ENCODE data around the gene RPTOR.
"Not testable (repeated sequence)": the region's sequence is repeated elsewhere in the genome, so short reads cannot be mapped to it uniquely, and the experiment has no call there.

Gene RPTOR

DNA sequence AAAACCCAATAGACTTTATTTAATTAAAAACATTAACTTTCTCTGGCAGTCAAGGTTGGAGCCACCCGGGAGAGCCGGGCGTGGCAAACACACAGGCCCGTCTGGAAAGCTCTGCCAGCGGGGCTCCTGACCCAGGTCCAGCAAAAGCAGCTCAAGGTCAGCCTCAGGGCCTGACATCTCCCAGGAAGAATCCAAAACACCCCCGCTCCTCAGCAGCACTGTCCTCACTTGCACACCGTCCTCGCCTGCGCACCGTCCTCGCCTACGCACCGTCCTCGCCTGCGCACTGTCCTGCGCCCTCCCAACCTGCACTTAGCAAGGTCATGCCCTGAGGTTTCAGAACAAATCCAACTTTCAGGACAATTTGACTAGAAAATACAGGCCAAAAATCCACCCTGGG is 31.4 kb upstream of the RPTOR start:
- no peak for DNase-seq

DNA sequence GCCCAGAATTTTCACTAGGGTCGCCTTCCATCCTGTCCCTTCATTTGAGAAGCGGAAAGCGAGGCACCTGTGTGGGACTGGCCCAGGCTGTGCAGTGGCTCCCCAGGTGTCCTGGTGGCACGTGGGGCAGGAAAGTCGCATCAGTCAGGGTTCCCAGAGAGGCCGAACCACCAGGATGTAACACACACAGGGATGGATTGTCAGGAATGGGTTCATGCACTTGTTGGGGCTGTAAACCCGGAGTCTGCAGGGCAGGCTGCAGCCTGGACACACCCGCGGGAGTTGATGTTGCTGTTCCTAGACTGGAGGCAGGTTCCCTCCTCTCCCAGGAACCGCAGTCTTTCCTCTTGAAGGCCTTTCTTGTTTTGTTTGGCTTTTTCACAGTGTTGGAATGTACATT is 30.7 kb upstream of the RPTOR start:
- no peak for DNase-seq

DNA sequence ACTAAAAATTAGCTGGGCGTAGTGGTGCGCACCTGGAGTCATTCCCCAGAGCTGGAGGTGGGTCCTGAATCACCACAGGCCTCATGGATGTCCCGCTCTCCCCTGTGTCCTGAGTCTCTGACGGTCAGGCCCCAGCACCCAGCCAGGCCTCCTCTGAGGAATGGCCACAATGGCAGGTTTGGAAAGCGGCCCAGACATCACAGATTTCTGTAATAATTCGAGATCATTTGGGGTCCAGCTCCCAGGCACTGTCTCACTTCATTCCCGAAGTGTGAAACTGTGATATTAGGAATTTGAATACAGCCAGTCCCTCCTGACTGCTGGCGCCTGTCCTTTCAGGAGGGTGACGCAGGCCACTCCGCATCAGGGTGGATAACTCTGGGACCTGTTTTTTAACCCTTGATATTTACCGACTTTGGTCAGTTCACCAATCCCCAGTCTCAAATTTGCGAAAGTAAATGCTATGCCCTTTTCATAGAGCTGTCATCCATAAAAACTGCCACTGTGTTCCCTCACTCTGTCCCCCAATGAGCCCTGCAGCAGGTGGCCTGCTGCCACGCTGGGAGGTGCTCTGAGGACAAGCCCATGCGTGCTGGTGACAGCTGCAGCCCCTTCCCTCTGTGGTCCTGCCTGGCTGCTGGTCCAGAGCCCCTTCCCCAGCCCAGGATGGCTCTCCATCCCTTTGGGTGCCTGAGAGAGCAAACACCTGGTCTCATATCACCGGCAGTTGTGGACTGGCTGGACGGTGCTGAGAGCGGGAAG is 28.3 kb upstream of the RPTOR start:
- DNase-seq: no peak

DNA sequence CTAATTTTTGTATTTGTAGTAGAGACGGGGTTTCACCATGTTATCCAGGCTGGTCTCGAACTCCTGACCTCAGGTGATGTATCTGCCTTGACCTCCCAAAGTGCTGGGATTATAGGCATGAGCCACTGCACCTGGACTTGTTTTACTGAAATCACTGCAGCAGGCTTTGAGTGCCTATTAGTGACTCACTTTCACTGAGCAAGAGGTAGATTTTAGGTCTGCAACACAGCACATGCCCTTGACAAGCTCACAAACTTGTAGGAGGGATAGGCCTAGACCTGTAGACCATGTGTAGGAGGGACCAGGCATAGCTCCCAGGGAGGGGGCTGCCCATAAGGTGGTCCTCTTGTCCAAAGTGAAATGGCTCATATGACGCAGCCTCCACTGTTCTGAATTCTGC is 27.0 kb upstream of the RPTOR start:
- DNase-seq: no peak

DNA sequence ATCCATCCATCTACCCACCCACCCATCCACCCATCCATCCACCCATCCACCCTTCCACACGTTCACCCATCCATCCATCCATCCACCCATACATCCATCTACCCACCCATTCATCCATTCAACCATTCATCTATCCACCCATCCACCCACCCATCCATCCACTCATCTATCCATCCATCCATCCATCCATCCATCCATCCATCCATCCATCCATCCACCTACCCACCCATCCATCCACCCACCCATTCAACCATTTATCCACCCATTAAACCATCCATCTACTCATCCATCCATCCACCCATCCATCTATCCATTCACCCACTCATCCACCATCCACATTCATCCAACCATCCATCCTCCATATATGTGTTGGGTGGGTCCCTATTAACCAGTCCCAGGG is 26.2 kb upstream of the RPTOR start:
- no peak for DNase-seq

DNA sequence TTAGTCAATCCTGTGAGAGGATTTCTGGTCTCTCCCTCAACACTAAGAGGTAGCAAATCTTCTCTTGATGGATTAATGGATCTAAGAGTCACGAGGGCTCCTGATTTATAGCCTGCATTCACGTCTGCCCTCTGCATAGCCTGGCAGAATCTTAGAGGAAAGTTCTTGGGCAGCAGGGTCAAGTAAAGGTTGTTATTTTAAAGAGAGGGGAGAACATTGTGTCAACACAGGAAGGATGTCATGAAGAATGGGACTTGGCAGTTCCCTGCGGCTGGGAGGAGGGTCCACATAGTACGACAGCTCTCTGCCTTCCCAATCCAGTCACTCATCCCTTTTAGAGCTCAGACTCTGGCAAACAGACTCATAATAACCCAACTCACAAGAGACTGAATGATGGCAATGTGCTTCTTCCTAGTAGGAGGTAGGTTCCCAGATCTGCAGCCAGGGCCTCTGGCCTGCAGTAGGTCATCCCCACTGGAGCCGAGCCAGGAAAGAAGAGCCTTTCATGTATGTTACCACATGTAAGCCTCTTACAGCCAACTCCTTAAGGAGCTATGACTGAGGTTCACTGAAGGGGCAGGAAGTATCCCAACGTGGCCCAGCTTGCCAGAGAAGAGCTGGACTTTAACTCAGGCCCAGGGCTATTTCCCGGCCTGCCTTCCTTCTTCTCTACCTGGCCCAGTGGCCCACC is 25.4 kb upstream of the RPTOR start:
- DNase-seq: no peak

DNA sequence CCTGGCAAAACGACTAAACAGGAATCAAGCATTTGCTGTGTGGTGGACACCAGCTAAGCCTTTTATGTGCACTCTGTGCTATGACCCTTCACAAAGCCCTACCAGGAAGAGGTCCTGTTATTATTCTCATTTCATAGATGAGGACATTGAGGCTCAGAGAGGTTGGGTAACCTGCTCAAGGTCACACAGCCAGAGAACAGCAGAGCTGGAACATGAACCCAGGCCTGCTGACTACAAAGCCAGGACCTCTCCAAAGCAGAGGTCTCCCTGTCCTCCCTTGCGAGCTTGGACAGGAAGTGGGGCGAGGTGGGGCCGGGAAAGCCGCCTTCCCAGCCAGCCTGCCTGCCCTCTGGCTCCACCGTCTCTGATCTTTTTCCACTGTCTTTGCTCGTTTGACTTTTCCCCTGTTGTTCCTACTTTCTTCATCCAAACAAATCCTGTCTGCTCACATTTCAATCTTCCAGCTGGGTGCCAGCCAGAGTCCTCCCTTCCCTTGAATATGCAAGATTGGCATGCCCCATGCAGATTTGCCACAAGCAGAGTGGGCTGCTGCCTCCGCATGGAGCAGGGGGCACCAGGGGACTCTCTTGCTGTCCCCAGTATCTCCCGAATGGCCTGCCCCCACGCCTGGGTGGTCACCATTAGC is 23.7 kb upstream of the RPTOR start:
- no peak for DNase-seq

DNA sequence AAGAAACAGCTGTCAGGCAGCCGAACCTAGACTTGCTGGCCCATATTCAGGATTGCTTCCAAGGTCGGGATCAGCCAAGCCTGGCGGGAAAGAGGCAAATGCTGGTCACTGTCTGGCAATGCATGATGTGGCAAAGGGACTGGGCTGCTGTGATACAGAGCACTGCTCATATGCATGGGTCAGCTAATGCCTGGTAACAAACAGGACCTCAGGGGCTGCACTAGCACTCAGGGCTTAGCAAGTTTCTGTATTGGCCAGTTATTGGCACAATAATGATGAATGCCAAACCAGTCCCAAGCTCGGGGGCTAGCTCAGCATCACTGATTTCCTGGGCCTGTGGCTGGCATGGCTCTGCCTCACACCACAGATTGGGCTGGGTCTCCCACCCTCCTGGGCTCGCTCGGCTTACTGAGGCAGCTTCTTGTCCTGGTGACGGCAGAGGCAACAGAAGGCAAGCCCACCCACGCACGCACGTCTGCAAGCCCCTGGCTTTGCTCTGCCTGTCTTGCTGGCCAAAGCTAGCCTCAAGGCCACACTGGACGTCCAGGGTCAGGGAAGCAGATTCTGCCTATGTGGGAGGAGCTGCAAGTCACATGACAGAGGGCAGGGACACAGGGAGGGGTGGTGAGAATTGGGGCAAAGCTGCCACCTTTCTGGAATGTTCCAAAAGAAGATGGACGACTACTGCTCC is 21.4 kb upstream of the RPTOR start:
- no peak for DNase-seq

DNA sequence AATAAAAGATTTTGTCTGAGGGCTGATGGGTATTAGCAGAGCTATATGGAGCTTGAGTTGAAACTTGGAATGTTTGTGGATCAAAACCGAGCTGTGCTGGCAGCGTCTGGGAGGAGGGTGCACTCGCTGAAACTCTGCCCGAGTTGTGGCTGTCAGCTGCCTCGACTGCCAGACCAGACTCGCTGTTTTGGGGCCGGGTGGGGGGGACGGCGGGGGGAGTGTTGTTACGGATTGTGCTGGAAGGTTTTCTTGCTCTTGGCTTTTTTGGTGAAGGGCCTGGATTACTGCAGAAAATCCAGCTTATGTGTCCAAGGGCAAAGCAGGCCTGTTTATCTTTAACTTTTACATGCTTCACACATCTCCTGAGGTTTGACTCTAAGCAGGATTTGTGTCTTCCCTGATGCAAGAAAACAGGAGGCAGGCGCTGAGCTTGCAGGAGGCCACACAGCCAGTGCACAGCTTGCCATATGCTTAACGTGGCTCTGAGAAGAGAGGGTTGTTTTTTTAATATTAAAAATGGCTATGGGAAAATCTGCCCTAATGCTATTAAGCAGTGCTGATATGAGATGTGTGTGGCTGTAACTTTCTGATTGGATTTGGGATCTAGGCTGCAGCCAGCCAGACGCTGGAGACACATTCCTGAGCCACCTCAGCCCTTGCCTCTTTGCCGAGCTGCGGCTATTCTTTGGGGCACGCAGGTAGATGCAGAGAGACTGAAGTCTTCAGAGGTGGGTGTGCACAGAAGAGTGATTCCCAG is 20.5 kb upstream of the RPTOR start:
- DNase-seq: no peak

DNA sequence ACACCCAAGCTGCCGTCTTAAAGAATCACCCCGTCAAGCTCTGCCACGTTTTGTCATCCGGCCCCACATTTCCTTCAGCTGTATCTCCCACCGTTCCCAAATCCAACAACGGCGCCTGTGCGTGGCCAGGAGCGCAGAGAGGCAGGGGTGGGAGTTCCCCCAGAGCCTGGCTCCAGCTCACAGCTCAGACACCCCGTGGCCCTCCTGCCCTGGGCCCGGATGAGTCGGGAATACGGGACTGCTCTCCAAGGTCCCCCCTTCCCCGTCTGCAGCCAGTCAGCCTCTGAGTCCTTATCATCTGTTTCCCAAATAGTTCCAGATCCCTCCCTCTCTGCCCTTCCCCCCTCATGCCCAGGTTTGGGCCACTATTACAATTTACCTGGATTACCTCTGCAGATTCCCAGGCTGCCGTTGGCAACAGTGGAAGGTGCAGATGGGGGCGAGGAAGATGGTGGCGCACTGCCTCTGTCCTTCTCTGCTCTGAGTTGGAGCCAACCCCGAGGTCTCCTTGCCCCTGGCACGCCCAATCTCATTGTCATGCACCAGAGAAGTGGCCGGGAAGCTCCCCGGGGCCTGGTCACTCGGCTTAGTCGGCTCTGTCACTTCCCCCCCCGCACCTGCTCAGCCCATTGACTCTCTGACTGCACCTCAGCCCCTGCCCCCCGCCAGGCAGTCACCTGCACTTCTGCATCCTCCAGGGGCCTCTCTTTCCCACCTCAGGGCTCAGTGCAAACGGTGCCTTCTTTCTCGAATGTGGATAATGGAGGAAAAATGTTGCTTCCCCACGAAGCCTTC is 18.3 kb upstream of the RPTOR start:
- no peak for DNase-seq

DNA sequence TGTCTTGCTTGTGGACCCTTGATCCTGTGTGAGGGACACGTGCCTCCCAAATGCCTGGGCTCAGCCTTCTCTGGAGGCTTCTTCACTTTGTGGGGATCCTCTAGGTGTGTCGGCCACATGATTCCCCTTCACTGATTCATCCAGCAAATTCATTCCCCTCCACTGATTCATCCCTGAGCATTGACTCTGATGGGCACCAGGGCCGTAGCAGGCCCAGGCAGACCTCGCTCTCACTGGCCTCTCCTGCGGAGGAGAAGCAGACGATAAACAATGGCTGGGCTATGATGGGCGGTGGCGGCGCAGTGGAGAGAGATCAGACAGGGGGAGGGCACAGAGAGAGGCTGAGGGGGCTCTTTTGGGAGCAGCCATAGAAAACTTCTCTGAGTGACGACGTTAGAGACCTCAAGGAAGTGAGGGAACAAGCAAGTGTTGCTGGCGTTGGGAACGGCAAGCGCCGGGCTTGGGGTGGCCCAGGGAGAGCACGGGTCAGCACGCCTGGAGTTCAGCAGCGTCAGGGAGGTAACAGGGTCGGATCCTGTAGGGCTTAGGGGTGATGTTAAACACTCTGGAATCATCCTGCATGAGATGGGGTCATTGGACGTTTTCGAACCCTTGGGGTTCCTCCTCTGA is 17.5 kb upstream of the RPTOR start:
- no peak for DNase-seq

DNA sequence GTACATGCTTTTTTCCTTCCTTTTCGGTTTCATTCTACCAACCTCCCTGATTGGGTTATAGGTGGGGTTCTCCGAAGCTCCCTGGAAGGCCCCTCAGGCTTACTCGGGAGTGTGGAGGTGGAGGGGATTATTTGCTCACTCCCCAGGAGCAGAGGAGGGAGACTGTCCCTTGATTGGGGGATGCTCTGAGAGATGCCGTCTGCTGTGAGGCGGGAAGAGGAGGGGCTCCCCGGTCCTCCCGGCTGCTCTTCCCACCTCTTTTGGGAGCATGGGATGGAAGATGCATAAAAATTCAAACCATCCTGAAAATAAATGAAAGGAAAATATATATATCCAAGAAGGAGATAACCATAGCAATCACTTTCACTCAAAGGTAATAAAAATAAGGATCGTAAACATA is 16.1 kb upstream of the RPTOR start:
- no peak for DNase-seq

DNA sequence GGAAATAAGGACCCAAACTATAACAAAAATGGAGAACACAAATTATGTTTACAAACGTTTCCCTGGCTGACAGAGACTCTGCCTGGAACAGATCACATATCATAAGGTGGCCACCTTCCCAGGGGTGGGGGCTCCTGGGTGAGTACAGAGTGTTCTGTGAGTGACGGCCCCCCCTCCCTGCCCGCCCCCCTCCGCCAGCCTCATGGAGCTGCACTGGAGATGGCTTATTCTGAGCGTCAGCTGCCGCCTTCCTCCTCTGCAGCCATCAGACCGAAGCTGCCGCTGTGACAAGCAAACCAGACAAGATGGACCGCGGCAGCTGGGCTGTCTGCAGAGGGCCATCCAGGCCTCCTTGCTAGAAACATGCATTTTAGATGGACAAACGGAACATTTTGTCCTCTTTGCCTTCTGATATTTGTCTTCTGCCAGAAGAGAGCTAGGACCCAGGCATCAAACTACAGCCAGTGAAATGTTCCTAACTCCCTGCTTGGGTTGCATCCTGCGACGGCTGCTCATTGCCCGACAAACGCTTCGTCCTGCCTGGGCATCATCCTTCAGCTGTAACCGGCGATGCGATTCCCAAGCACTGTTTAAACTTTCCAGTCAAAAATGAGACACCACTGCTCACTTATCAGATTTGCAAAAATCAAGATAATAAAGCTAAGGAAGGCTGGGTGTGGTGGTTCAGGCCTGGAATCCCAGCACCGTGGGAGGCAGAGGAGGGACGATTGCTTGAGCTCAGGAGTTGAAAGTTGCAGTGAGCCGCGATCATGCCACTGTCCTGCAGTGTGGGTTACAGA is 15.3 kb upstream of the RPTOR start:
- DNase-seq: no peak

DNA sequence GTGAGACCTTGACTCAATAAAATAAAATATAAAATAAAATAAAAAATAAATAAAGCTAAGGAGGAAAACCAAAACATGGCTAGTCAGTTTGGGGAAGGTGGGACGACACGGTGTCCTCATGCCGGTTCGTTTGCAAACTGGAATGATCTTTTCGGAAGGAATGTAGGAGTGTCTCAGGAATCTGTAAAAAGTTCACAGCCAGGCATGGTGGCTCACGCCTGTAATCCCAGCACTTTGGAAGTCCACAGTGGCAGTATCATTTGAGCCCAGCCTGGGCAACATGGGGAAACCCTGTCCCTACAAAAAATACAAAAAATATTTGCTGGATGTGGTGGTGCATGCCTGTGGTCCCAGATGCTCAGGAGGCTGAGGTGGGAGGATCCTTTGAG is 14.7 kb upstream of the RPTOR start:
- DNase-seq: no peak

DNA sequence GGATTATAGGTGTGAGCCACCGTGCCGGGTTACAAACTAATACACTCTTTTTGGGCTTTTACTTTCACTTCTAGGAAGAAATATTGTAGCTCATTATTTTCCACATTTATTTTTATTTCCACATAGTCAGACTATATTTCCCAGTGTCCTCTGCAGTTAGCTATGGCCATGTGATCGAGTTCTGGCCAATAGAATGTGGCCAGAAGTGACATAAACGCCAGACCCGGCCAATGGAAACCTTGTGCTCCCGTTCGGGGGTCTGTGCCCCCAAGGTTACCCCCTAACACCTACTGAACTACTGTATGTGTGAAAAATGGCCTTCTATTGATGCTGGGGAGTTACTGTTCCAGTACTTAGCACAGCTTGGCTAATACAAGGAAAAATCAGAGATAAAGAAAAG is 13.2 kb upstream of the RPTOR start:
- no peak for DNase-seq

DNA sequence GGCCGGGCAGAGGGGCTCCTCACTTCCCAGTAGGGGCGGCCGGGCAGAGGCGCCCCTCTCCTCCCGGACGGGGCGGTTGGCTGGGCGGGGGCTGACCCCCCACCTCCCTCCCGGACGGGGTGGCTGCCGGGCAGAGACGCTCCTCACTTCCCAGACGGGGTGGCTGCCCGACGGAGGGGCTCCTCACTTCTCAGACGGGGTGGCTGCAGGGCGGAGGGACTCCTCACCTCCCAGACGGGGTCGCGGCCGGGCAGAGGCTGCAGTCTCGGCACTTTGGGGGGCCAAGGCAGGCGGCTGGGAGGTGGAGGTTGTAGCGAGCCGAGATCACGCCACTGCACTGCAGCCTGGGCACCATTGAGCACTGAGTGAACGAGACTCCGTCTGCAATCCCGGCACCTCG is 7.3 kb upstream of the RPTOR start:
- DNase-seq: not testable (repeated sequence)

DNA sequence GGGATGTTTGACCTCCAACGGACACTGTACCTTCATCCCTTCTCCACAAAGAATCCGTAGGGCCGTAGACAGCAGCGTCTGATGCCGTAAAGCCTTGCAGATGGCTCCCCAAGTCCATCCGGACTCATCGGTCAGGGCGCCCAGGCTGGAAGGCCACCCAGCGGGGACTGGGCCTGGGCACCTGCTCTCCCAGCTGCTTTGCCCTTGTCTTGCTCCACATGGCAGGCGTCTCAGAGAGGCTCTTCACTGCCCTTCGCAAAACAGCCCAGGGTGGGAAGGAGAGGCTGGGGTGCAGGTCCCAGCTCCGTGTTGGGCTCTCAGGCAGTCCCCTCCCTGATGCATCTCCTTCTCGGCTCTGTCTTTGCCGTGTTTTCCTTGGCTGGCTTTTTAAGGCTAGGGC is 6.2 kb upstream of the RPTOR start:
- no peak for DNase-seq

DNA sequence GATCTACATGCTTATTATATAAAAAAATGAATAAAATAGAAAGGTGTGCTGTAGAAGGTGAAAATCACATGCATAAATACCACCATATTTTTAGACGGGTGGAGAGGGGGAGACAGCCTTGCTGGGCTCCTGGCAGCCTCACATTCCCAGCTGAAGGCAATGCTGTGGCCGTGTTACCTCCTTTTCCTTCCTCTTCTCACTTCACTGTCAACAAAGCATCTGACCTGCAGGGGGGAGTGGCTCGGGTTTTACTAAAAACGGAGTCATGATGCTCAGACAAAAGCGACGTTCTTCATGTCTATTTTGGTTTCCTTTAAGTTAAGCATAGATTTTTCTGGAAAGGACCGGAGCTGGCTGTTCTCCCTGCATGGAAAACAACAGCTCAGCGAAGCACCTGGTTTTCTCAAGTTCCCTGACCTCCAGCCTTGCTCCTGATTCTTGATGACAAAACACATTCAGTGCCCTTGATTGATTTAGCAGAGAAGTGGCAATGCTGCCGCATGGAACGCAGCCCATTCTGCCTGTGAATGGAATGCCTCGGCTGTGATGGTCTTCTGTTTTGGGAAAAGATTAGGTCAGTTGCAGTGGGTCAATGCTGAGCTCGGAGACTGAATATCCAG is 5.5 kb upstream of the RPTOR start:
- peak in 1 of 2 donors; percentile 9 for DNase-seq

DNA sequence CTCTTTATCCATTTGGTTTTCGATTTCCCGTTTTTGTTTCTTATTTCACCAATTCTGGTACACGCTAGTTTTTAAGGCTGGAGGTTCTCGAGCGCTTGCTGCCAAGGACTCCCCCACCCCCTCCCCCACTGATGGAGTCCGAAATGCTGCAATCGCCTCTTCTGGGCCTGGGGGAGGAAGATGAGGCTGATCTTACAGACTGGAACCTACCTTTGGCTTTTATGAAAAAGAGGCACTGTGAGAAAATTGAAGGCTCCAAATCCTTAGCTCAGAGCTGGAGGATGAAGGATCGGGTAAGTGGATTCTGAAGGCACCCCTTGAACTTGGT is 825 bp downstream of the RPTOR start:
- no peak for DNase-seq

DNA sequence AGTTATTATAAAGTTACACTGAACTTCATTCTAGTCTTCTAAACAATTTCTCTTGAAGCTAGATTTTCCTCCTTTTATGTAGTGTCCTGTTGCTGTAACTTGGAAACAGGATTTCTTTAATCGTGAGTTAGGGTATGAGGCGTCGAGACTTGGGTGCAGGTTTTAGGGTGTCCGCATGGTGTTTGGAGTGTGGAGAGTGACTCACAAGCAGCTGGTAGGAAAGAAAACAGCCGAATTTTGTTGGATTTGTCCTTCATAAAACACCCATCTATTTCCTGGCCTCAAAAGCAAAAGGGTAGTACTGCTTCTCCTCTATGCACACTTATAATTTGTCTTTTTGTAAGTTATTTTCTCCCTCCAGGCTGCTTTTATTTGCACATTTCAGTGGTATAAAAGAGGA is 1.6 kb downstream of the RPTOR start:
- no peak for DNase-seq
